COLO668 (cell line): ENCODE data around the gene PRSS2.

Experiments used
- DNase-seq: peaks from one replicate; lab custom pipeline; 2025; ENCODE audit not compliant: unreplicated experiment; lab: John Stamatoyannopoulos, UW

The PRSS2 gene

GRCh38 chr7:142785841-142786250, 15.1 kb downstream of the PRSS2 start:
- no peak for DNase-seq

DNA sequence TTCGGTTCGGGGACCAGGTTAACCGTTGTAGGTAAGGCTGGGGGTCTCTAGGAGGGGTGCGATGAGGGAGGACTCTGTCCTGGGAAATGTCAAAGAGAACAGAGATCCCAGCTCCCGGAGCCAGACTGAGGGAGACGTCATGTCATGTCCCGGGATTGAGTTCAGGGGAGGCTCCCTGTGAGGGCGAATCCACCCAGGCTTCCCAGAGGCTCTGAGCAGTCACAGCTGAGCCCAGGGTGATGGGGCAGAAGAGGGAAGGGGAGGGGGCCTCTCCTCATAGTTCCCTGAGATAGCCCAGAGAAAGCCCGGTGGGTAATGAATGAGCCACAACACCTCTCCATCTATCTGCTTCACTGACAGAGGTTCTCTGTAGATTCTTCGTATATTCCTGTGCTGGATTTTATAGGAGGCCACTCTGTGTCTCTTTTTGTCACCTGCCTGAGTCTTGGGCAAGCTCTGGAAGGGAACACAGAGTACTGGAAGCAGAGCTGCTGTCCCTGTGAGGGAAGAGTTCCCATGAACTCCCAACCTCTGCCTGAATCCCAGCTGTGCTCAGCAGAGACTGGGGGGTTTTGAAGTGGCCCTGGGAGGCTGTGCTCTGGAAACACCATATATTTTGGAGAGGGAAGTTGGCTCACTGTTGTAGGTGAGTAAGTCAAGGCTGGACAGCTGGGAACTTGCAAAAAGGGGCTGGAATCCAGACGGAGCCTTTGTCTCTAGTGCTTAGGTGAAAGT, 16.4 kb downstream of the PRSS2 start:
- no peak for DNase-seq

GRCh38 chr7:142787783-142788182, 17.0 kb downstream of the PRSS2 start:
- DNase-seq, result no peak

- no peak for DNase-seq
These were observed 17.8 kb downstream of the PRSS2 start for GRCh38 chr7:142788303-142789289.

- DNase-seq, result no peak
These were observed 18.7 kb downstream of the PRSS2 start for GRCh38 chr7:142789441-142789840.

DNA sequence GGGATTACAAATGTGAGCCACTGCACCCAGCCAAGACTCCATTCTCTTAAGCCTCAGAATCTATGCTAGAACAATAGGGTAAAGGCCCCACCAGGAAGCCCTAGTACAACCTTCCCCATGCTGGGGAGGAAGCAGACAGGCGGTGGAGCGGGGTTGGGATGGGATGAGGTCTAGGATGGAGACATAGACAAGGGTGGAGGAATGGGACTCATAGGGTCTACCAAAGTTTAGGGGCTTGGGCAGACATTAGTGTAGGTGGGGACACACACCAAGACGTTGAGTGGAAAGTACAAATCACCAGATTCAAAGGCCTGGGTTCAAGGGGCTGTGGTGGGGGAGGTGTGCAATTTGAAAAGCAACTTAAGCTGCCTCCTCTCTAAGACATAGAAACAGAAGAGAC, 19.3 kb downstream of the PRSS2 start:
- no peak for DNase-seq

GRCh38 chr7:142790555-142790954, 19.8 kb downstream of the PRSS2 start:
- DNase-seq, result no peak

DNA sequence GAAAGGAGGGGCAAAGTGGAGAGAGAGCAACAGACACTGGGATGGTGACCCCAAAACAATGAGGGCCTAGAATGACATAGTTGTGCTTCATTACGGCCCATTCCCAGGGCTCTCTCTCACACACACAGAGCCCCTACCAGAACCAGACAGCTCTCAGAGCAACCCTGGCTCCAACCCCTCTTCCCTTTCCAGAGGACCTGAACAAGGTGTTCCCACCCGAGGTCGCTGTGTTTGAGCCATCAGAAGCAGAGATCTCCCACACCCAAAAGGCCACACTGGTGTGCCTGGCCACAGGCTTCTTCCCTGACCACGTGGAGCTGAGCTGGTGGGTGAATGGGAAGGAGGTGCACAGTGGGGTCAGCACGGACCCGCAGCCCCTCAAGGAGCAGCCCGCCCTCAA, 20.7 kb downstream of the PRSS2 start:
- no peak for DNase-seq

GRCh38 chr7:142792129-142792528, 21.4 kb downstream of the PRSS2 start:
- no peak for DNase-seq

DNA sequence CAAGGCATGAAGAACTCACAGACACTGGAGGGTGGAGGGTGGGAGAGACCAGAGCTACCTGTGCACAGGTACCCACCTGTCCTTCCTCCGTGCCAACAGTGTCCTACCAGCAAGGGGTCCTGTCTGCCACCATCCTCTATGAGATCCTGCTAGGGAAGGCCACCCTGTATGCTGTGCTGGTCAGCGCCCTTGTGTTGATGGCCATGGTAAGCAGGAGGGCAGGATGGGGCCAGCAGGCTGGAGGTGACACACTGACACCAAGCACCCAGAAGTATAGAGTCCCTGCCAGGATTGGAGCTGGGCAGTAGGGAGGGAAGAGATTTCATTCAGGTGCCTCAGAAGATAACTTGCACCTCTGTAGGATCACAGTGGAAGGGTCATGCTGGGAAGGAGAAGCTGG, 21.8 kb downstream of the PRSS2 start:
- no peak for DNase-seq

DNA sequence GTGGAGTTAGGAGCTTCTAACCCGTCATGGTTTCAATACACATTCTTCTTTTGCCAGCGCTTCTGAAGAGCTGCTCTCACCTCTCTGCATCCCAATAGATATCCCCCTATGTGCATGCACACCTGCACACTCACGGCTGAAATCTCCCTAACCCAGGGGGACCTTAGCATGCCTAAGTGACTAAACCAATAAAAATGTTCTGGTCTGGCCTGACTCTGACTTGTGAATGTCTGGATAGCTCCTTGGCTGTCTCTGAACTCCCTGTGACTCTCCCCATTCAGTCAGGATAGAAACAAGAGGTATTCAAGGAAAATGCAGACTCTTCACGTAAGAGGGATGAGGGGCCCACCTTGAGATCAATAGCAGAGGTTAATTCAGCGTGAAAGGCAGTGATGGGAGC, 22.4 kb downstream of the PRSS2 start:
- DNase-seq, result no peak

GRCh38 chr7:142795339-142795863, 24.6 kb downstream of the PRSS2 start:
- peak; percentile 6 for DNase-seq

- DNase-seq, result no peak
These were observed 25.3 kb downstream of the PRSS2 start for GRCh38 chr7:142796001-142796500.

DNA sequence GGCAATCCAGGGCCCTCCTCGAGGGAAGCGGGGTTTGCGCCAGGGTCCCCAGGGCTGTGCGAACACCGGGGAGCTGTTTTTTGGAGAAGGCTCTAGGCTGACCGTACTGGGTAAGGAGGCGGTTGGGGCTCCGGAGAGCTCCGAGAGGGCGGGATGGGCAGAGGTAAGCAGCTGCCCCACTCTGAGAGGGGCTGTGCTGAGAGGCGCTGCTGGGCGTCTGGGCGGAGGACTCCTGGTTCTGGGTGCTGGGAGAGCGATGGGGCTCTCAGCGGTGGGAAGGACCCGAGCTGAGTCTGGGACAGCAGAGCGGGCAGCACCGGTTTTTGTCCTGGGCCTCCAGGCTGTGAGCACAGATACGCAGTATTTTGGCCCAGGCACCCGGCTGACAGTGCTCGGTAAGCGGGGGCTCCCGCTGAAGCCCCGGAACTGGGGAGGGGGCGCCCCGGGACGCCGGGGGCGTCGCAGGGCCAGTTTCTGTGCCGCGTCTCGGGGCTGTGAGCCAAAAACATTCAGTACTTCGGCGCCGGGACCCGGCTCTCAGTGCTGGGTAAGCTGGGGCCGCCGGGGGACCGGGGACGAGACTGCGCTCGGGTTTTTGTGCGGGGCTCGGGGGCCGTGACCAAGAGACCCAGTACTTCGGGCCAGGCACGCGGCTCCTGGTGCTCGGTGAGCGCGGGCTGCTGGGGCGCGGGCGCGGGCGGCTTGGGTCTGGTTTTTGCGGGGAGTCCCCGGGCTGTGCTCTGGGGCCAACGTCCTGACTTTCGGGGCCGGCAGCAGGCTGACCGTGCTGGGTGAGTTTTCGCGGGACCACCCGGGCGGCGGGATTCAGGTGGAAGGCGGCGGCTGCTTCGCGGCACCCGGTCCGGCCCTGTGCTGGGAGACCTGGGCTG, 26.0 kb downstream of the PRSS2 start:
- no peak for DNase-seq

DNA sequence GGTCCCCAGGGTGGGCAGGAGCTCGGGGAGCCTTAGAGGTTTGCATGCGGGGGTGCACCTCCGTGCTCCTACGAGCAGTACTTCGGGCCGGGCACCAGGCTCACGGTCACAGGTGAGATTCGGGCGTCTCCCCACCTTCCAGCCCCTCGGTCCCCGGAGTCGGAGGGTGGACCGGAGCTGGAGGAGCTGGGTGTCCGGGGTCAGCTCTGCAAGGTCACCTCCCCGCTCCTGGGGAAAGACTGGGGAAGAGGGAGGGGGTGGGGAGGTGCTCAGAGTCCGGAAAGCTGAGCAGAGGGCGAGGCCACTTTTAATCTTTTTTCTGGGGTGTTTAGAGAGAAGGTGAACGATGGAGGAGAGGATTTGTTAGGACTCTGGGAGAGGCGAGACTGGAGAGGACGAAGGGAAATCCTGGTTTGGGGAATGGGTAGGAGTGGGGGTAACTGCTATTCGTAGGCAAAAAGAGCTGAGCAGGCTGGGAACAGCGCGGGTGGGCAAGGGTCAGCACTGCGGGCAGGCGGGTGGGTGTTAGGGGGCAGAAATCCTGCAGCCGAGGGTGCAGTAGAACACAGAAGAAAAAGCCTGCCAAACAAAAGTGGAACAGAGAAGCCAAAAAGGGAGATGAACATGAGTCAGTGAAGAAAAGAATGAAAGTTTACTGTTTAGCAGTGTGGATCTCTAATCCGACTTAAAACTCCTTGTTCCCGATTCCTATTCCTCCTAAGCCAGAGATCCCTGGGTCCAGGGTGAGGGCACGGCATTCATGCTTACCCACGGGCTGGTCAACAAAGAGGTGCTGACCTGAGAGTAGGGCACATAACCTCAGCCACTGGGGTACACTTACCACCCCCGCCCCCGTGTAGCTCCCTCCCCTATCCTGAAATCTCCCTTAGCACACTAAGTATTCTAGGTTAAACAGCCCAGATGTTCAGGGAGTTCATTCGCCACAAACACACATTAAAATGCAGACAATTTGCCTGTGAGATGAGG, 26.9 kb downstream of the PRSS2 start:
- no peak for DNase-seq

GRCh38 chr7:142798451-142799436, 28.0 kb downstream of the PRSS2 start:
- DNase-seq, result no peak

DNA sequence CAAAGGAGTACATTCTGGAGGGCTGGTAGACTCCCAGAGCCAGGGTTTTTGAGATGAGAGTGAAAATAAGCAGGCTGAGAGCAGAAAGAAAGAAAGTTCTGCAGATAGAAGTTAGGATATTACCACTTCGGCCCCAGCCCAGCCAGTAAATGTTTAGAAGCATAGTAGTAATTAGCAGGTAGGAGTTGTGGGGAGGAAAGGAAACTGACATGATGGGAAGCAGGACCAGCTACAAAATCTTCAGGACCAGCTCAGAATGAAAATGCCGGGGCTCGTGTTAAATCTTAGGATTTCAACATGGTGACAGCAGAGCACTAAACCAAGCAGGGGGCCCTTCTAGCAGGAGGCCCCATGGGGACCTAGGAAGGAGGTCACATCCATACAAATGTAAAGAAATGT, 28.7 kb downstream of the PRSS2 start:
- no peak for DNase-seq

GRCh38 chr7:142800088-142800487, 29.3 kb downstream of the PRSS2 start:
- DNase-seq, result no peak
